HG03045 (cell line): Measurements from ENCODE around the gene LRRC8B.

Source experiments
- ATAC-seq: cut with Tn5 transposase; IDR thresholded peaks from one replicate; pipeline ENCODE4 v1.9.1; 2021; ENCODE audit warnings: mild to moderate bottlenecking, moderate library complexity; ENCODE audit not compliant: unreplicated experiment

Gene LRRC8B

GRCh38 chr1:89546082-89546889, 21.7 kb downstream of the LRRC8B start:
- no peak for ATAC-seq

- ATAC-seq = no peak
These were observed 22.4 kb downstream of the LRRC8B start for GRCh38 chr1:89546934-89547562.

GRCh38 chr1:89547563-89548116, 23.0 kb downstream of the LRRC8B start:
- no peak for ATAC-seq

- no peak for ATAC-seq
These were observed 23.7 kb downstream of the LRRC8B start for GRCh38 chr1:89548122-89548857.

GRCh38 chr1:89550995-89551394, 26.4 kb downstream of the LRRC8B start:
- ATAC-seq = no peak

GRCh38 chr1:89552471-89553081, 27.9 kb downstream of the LRRC8B start:
- peak; percentile 68 for ATAC-seq

GRCh38 chr1:89553157-89553556, 28.5 kb downstream of the LRRC8B start:
- no peak for ATAC-seq

GRCh38 chr1:89555550-89555949, 30.9 kb downstream of the LRRC8B start:
- ATAC-seq = no peak

GRCh38 chr1:89556726-89557444, 32.3 kb downstream of the LRRC8B start:
- ATAC-seq = no peak

GRCh38 chr1:89557445-89557825, 32.8 kb downstream of the LRRC8B start:
- ATAC-seq = no peak

- no peak for ATAC-seq
These were observed 33.3 kb downstream of the LRRC8B start for GRCh38 chr1:89557956-89558355.

- no peak for ATAC-seq
These were observed 39.5 kb downstream of the LRRC8B start for GRCh38 chr1:89563957-89564604.

- no peak for ATAC-seq
These were observed 40.9 kb downstream of the LRRC8B start for GRCh38 chr1:89565521-89565920.

GRCh38 chr1:89566761-89567174, 42.1 kb downstream of the LRRC8B start:
- no peak for ATAC-seq

GRCh38 chr1:89567797-89568196, 43.2 kb downstream of the LRRC8B start:
- no peak for ATAC-seq

- no peak for ATAC-seq
These were observed 48.8 kb downstream of the LRRC8B start for GRCh38 chr1:89573410-89573809.

- ATAC-seq = no peak
These were observed 50.0 kb downstream of the LRRC8B start for GRCh38 chr1:89574621-89575020.

- no peak for ATAC-seq
These were observed 50.6 kb downstream of the LRRC8B start for GRCh38 chr1:89575207-89575606.

GRCh38 chr1:89576013-89576412, 51.4 kb downstream of the LRRC8B start:
- ATAC-seq = no peak

- ATAC-seq = no peak
These were observed 53.5 kb downstream of the LRRC8B start for GRCh38 chr1:89578151-89578550.
